HEK293T (cell line): ENCODE measurements around the gene FBXO10.
"Not testable (repeated sequence)": the region's sequence is repeated elsewhere in the genome, so short reads cannot be mapped to it uniquely, and the experiment has no call there.

Experiments used
- CTCF ChIA-PET: fragments of 350-600 bp; formaldehyde crosslinking; extraction: SDS; loops from one replicate; lab custom pipeline; 2021; ENCODE audit warnings: antibody characterized with exemption, inconsistent platforms; lab: Yijun Ruan, JAX
- POLR2A ChIA-PET: fragments of 350-600 bp; formaldehyde crosslinking; extraction: SDS; loops from one replicate; lab custom pipeline; 2020; ENCODE audit warnings: antibody characterized with exemption, inconsistent platforms; lab: Yijun Ruan, JAX
- DNase-seq: peaks from one replicate; pipeline ENCODE4 v3.0.0; 2012; ENCODE audit warnings: mixed read lengths; ENCODE audit errors: extremely low spot score
- ARNT ChIP-seq: fragments of 450-650 bp; IDR thresholded peaks from 2 replicates; pipeline ENCODE4 v1.6.1; 2017; ENCODE audit warnings: mild to moderate bottlenecking
- BHLHE40 ChIP-seq: fragments of 450-650 bp; IDR thresholded peaks from 2 replicates; pipeline ENCODE4 v1.6.1; 2016; ENCODE audit warnings: mild to moderate bottlenecking, moderate library complexity, borderline replicate concordance
- CTBP1 ChIP-seq: fragments of 450-650 bp; IDR thresholded peaks from 2 replicates; pipeline ENCODE4 v1.6.1; 2016; ENCODE audit warnings: borderline replicate concordance
- ELF4 ChIP-seq: fragments of 450-650 bp; IDR thresholded peaks from 2 replicates; pipeline ENCODE4 v1.6.1; 2017; ENCODE audit warnings: antibody characterized with exemption
- FOXA1 ChIP-seq: fragments of 450-650 bp; IDR thresholded peaks from 2 replicates; pipeline ENCODE4 v1.6.1; 2016; ENCODE audit warnings: mild to moderate bottlenecking
- FOXK2 ChIP-seq: fragments of 450-650 bp; IDR thresholded peaks from 2 replicates; pipeline ENCODE4 v1.6.1; 2016; ENCODE audit warnings: mild to moderate bottlenecking
- FOXM1 ChIP-seq: fragments of 450-650 bp; IDR thresholded peaks from 2 replicates; pipeline ENCODE4 v1.6.1; 2017; ENCODE audit warnings: mild to moderate bottlenecking, borderline replicate concordance
- HDGF ChIP-seq: fragments of 450-650 bp; IDR thresholded peaks from 2 replicates; pipeline ENCODE4 v1.6.1; 2017; ENCODE audit warnings: antibody characterized with exemption, borderline replicate concordance
- L3MBTL2 ChIP-seq: fragments of 450-650 bp; conservative IDR thresholded peaks from 2 replicates; pipeline ENCODE4 v1.6.1; 2016; ENCODE audit warnings: mild to moderate bottlenecking
- LEF1 ChIP-seq: fragments of 450-650 bp; IDR thresholded peaks from 2 replicates; pipeline ENCODE4 v1.6.1; 2017; ENCODE audit warnings: mild to moderate bottlenecking, borderline replicate concordance
- NFRKB ChIP-seq: fragments of 450-650 bp; IDR thresholded peaks from 2 replicates; pipeline ENCODE4 v1.6.1; 2016; ENCODE audit warnings: mild to moderate bottlenecking, moderate library complexity
- SP1 ChIP-seq: fragments of 450-650 bp; IDR thresholded peaks from 2 replicates; pipeline ENCODE4 v1.6.1; 2017
- SUZ12 ChIP-seq: fragments of 450-650 bp; IDR thresholded peaks from 2 replicates; pipeline ENCODE4 v1.6.1; 2016; ENCODE audit warnings: mild to moderate bottlenecking
- TARDBP ChIP-seq: fragments of 450-650 bp; IDR thresholded peaks from 2 replicates; pipeline ENCODE4 v1.6.1; 2016
- ZNF384 ChIP-seq: fragments of 450-650 bp; IDR thresholded peaks from 2 replicates; pipeline ENCODE4 v1.6.1; 2016
- TF ChIP-seq, protein P1 (sequence below): fragments of 450-650 bp; IDR thresholded peaks from 2 replicates; pipeline ENCODE4 v1.6.1; 2016

The FBXO10 gene

DNA sequence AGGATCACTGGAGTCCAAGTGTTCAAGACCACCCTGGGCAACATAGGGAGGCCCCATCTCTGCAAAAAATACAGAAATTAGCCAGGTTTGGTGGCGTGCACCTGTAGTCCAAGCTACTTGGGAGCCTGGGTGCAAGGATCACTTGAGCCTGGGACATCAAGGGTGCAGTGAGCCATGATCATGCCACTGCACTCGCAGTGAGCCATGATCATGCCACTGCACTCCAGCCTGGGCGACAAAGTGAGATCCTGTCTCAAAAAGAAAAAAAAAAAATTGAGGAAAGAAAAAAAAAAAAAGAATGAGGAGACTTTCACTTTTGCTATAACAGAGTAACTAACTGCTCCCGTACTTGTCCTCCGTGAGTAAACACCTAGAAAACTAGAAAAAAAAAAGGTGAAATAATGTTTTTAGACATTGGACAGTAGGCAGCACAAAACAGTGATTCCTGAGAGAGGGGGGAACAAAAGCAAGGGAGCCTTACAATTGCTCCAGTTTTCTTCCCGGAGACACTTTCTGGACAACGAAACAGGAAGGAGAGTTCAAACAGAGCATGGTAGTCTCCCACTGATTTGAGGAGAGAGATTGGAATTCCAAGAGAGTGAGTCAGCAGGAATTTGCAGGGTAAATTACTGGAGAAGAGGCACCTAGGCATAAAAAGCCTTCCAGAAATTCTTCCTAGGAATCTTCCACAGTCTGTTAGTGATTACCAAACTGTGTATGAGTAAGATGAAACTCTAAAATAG, 104.1 kb downstream of the FBXO10 start:
- CTCF ChIA-PET: no interaction called here
- TF ChIP-seq NFRKB (no peak), ZNF384 (0 out of 2 replicates have a peak, but pooled peaks have one; percentile 39)
- POLR2A ChIA-PET: no interaction called here
- peak; percentile 19 for DNase-seq

DNA sequence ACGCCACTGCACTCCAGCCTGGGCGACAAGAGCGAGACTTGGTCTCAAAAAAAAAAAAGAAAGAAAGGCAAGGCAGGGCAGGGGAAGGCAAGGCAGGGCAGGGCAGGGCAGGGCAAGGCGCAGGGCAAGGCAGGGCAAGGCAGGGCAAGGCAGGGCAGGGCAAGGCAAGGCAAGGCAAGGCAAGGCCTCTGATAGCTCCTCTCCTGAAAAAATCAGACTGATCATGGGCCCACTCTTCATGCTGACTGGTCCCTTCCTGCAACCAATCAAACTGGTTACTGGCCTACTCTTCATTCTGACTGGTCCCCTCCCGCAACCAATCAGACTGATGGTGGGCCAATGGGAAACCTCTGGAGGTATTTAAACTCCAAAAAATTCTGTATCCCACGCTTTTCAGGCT, 107.6 kb downstream of the FBXO10 start:
- ChIA-PET CTCF (no interaction called here), POLR2A (no interaction called here)
- TF ChIP-seq FOXA1 (no peak), CTBP1 (no peak), ELF4 (no peak), ZNF384 (no peak), FOXM1 (no peak), L3MBTL2 (no peak), TARDBP (no peak), BHLHE40 (no peak), HDGF (no peak), FOXK2 (no peak), SUZ12 (no peak), NFRKB (no peak), LEF1 (no peak), ARNT (no peak), SP1 (no peak)
- TF ChIP-seq, protein P1, sequence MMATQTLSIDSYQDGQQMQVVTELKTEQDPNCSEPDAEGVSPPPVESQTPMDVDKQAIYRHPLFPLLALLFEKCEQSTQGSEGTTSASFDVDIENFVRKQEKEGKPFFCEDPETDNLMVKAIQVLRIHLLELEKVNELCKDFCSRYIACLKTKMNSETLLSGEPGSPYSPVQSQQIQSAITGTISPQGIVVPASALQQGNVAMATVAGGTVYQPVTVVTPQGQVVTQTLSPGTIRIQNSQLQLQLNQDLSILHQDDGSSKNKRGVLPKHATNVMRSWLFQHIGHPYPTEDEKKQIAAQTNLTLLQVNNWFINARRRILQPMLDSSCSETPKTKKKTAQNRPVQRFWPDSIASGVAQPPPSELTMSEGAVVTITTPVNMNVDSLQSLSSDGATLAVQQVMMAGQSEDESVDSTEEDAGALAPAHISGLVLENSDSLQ: no peak
- DNase-seq: no peak

- peak; percentile 38; the same call in 1 of the 2 replicates for TF ChIP-seq L3MBTL2
- CTCF ChIA-PET, POLR2A ChIA-PET, DNase-seq: not testable (repeated sequence)
Observed at GRCh38 chr9:37467530-37467929, 108.7 kb downstream of the FBXO10 start.

DNA sequence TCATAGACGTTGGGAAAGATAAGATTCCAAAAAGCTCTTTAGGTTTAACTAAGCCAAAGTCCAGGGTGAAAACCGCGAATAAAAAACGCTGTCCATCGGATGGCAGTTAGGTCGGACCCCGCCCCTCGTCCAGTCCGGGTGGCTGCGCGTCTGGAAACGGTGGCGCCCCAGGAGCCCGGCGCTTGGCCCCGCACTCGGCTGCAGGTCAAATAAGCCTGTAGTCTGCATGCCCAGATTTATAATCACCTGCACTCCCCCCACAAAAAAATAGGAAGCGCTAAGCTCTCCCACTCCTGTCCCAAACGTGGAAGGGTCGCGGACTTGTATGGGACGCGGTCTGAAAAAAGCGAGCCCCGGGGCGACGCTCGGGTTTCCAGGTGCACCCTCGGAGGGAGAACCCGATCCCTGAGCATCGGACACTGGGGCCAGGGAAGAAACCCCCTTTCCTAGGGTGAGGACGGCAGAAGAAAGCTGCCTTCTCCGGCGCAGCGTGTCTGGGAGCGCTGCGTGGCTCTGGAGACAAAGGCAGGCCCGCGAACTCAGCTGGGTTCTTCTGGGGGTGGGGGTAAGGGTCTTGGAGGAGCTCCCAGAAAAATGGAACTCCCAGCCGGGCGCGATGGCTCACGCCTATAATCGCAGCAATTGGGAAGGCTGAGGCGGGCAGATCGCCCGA, 110.0 kb downstream of the FBXO10 start:
- peak; percentile 39 for DNase-seq
- ChIA-PET POLR2A (interaction anchor here (0.7 to 2.5 kb wide), 10 partner anchors 9 to 108 kb away, joined by 3 to 27 read pairs (median 4); partner anchors contain the start of genes GRHPR and POLR1E), CTCF (no interaction called here)
- TF ChIP-seq FOXM1 (no peak), ELF4 (no peak), L3MBTL2 (peak; percentile 24)

- peak; percentile 96 for DNase-seq
- CTCF ChIA-PET: no interaction called here
- POLR2A ChIA-PET: interaction anchor here (0.8 to 2.5 kb wide), 8 partner anchors 9 to 320 kb away, joined by 3 to 27 read pairs (median 5); partner anchors contain the start of genes EXOSC3, GRHPR and POLR1E
- TF ChIP-seq ELF4 (no peak), SUZ12 (no peak), L3MBTL2 (peak; percentile 57; the same call in 1 of the 2 replicates), CTBP1 (no peak), LEF1 (no peak), FOXA1 (no peak), NFRKB (no peak), TARDBP (no peak), ZNF384 (no peak), FOXK2 (no peak), ARNT (no peak), SP1 (no peak), HDGF (no peak), FOXM1 (peak; percentile 82), BHLHE40 (no peak)
- TF ChIP-seq, protein P1: peak; percentile 86
Observed at GRCh38 chr9:37465249-37466036, 110.7 kb downstream of the FBXO10 start, which contains the start of gene ZBTB5. ZBTB5 (minus strand) TSS chr9:37465450; CDS start chr9:37442551, 22,899 bp downstream.

DNA sequence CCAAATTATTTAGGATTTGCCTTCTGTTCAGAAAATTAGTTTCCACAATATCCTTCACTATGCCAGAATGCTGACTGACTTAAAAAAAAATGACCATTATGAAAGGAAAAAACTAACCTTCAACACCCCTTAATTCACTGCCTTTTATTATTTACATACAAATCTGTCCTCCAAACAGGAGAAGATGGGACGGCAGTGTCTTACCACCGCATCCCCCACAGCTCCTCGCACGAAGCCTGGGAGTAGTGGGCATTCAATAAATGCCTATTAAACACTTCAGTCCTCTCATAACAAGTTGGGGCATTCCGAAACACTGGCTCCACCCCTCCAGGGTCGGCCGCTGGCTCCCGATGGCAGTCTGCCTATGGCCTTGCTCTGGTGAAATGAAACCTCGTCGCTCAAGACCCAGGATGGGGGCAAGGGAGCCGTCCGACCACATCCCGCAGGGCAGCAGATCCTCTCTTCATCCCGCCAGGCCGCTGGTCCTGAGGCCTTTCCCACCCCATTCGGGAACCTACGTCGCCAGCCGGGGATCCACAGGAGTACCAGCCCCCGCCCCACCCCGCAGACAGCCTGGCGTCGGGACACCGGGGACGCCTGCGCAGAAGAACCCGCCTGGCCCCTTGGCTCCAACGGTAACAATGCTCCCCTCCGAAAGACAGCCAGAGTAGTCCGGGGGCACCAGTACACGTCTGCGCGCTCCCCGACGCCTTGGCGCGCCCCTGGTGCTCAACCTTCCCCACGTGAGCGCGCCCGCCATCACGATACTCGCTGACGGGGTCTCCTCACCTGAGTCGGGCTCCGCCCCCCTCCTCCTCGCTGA, 111.5 kb downstream of the FBXO10 start:
- DNase-seq: peak; percentile 53
- CTCF ChIA-PET: no interaction called here
- POLR2A ChIA-PET: interaction anchor here (0.5 to 2.5 kb wide), 7 partner anchors 8 to 320 kb away, joined by 3 to 27 read pairs (median 3); partner anchors contain the start of genes EXOSC3, GRHPR and POLR1E
- TF ChIP-seq ZNF384 (no peak), L3MBTL2 (peak; percentile 40; the same call in 1 of the 2 replicates)
